Measurements from ENCODE around the gene WAPL. TPM values are rescaled to one million over a fixed set of nuclear protein-coding genes. Genes with fewer than 3 reads are reported as not detected.
"Not testable (repeated sequence)": the region's sequence is repeated elsewhere in the genome, so short reads cannot be mapped to it uniquely, and the experiment has no call there.

Gene WAPL
- total RNA-seq, 2 donors from 2014 or later = 49.2 to 59.9 TPM

DNA sequence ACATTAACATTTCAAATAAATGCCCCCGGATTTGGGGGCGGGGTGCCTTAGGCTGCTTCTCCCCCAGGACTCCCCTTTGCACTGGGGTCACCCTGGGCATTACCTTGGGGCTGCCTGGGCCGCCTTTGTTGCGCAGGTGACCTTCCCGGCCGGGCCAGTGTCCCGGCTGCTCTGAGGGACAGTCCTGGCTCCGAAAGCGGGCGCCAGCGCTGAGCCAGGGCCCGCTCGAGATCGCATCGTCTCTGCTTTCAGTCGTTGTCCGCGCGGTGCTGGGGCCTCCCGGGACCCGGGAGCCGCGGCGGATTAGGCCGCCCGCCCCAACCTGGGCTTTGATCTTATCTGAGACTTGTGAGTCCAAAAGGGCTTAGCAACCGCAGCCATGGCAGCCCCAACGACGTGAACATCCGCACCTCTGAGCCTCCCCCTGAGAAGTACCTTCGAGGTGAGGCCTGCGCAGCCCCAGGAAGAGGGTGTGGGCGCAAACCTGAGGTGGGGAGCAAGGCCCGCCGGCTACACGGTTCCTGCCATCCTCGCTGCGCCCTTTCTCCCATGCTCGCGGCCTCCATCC lies 14.8 kb upstream of the WAPL start:
- H3K4me3 Mint-ChIP-seq = peak overlapping the region; percentile 70
- H3K27me3 Mint-ChIP-seq = no peaks in the 10 kb centered on the region
- H3K27ac Mint-ChIP-seq = peak overlapping the region; percentile 26 to 35

DNA sequence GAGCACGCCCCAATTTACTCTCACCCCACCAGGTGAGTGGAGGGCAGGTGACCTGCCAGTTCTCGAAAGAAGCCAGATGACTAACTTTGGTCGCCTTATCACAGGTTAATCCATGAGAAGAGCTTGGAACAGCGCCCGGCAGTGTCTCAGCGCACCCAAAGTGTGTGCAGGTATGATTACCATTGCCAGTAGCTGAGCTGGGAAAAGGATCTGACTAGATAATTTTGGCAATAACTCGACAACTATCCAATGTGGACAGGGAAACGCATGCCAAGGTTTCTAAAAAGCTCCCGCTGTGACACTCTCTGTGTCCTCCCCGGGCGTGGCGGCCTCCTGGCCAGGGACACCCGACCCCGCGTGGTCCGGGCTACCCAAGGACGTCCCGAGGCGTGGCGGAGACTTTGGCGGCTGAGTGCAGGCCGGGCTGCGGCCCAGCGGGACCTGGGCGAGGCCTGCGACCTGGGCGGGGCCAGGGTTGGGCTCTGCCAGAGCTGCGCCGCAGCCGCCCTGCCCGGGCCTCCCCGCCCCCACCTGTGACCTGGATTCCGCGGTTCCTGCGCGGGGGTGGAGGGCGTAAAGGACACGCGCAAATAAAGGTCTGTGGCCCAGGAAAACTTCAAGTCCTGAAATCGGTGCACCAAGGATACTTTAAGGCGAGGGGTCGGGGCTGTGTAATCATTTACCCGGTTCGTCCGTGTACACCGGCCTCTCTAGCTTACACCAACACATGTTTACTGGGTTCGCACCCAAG lies 13.7 kb upstream of the WAPL start:
- H3K36me3 Mint-ChIP-seq = no peaks in the 10 kb centered on the region
- no peaks in the 10 kb centered on the region for H3K9me3 Mint-ChIP-seq
- DNase-seq (ENCODE audit: low spot score) (peak; percentile 69), ATAC-seq (peak; percentile 79 to 88)
- H3K27ac Mint-ChIP-seq = no peak overlapping the region
- H3K27me3 Mint-ChIP-seq = no peaks in the 10 kb centered on the region
- H3K4me1 Mint-ChIP-seq (ENCODE audit: low read depth in 2 of 2) = peaks cover 12 to 14% of the 10 kb centered on the region in 2 donors
- H3K4me3 Mint-ChIP-seq = peak overlapping the region; percentile 70

More for the DNA sequence above, 14.8 kb upstream of the WAPL start:
- H3K9me3 Mint-ChIP-seq = no peaks in the 10 kb centered on the region
- peak; percentile 62 for DNase-seq (ENCODE audit: low spot score)
- peak; percentile 59 to 61 for ATAC-seq
- H3K36me3 Mint-ChIP-seq = no peaks in the 10 kb centered on the region
- H3K4me1 Mint-ChIP-seq (ENCODE audit: low read depth in 2 of 2) = peaks cover 12 to 14% of the 10 kb centered on the region in 2 donors

GRCh38 chr10:86533328-86533727 lies 11.7 kb upstream of the WAPL start:
- Mint-ChIP-seq H3K27ac (no peak overlapping the region), H3K9me3 (no peaks in the 10 kb centered on the region), H3K27me3 (peaks cover 0 to 3% of the 10 kb centered on the region in 2 donors), H3K4me1 (ENCODE audit: low read depth in 2 of 2) (peaks cover 6 to 8% of the 10 kb centered on the region in 2 donors), H3K4me3 (no peak overlapping the region), H3K36me3 (no peaks in the 10 kb centered on the region)
- no peak for DNase-seq (ENCODE audit: low spot score)
- no peak for ATAC-seq

DNA sequence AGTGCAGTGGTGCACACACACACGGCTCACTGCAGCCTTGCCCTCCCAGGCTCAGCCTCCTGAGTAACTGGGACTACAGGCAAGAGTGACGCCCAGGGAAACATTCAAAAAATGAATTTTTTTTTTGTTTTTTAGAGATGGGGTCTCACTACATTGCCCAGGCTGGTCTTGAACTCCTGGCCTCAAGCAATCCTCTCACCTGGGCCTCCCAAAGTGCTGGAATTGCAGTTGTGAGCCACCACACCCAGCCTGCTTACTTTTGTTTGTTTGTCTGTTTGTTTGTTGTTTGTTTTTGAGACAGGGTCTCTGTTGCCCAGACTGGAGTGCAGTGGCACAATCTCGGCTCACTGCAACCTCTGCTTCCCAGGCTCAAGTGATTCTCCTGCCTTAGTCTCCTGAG lies 7.1 kb upstream of the WAPL start:
- H3K4me3 Mint-ChIP-seq; H3K4me1 Mint-ChIP-seq (ENCODE audit: low read depth in 2 of 2); H3K27me3 Mint-ChIP-seq; DNase-seq (ENCODE audit: low spot score); H3K9me3 Mint-ChIP-seq; ATAC-seq; H3K27ac Mint-ChIP-seq; H3K36me3 Mint-ChIP-seq: not testable (repeated sequence)

GRCh38 chr10:86526606-86527005 lies 5.0 kb upstream of the WAPL start:
- no peaks in the 10 kb centered on the region for H3K9me3 Mint-ChIP-seq
- peaks cover 0 to 3% of the 10 kb centered on the region in 2 donors for H3K27me3 Mint-ChIP-seq
- H3K27ac Mint-ChIP-seq = no peak overlapping the region
- H3K36me3 Mint-ChIP-seq = no peaks in the 10 kb centered on the region
- H3K4me1 Mint-ChIP-seq (ENCODE audit: low read depth in 2 of 2) = peaks cover 10 to 22% of the 10 kb centered on the region in 2 donors
- no peak for DNase-seq (ENCODE audit: low spot score)
- no peak for ATAC-seq
- no peak overlapping the region for H3K4me3 Mint-ChIP-seq

GRCh38 chr10:86525713-86526112 lies 4.1 kb upstream of the WAPL start:
- not testable (repeated sequence) for H3K27me3 Mint-ChIP-seq; H3K27ac Mint-ChIP-seq; DNase-seq (ENCODE audit: low spot score); H3K9me3 Mint-ChIP-seq; H3K36me3 Mint-ChIP-seq; H3K4me3 Mint-ChIP-seq; ATAC-seq
- H3K4me1 Mint-ChIP-seq (ENCODE audit: low read depth in 2 of 2) = peaks cover 12 to 24% of the 10 kb centered on the region in 2 donors

GRCh38 chr10:86524225-86524962 lies 2.8 kb upstream of the WAPL start:
- H3K9me3 Mint-ChIP-seq = no peaks in the 10 kb centered on the region
- no peak overlapping the region for H3K4me3 Mint-ChIP-seq
- H3K4me1 Mint-ChIP-seq (ENCODE audit: low read depth in 2 of 2) = peaks cover 17 to 32% of the 10 kb centered on the region in 2 donors
- H3K36me3 Mint-ChIP-seq = peaks cover 3% of the 10 kb centered on the region
- H3K27me3 Mint-ChIP-seq = no peaks in the 10 kb centered on the region
- ATAC-seq = no peak
- no peak overlapping the region for H3K27ac Mint-ChIP-seq
- DNase-seq (ENCODE audit: low spot score) = no peak

DNA sequence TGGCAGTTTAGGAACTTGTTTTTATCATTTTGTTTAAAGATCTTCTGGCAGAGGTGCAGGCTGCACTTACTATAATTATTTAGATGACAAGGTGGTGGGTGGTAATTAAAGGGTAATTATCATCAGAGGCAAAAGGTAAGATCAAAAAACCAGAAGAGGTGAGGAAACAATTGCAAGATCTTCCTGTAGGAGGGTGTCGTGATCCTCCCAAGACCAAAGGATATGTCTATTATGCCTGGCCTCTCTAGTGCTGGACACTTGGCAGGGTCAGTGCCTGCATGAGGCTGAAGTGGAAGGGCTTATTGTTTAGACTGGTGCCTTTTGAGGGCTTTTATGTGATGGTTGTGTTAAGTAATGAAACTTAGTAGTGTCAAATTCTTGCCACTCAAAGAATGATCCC lies 1.8 kb upstream of the WAPL start:
- peak overlapping the region; percentile 97 for H3K4me3 Mint-ChIP-seq
- no peaks in the 10 kb centered on the region for H3K27me3 Mint-ChIP-seq
- H3K27ac Mint-ChIP-seq = peak overlapping the region in 1 of 2 donors; percentile 88
- no peaks in the 10 kb centered on the region for H3K9me3 Mint-ChIP-seq
- peaks cover 20 to 39% of the 10 kb centered on the region in 2 donors for H3K4me1 Mint-ChIP-seq (ENCODE audit: low read depth in 2 of 2)
- H3K36me3 Mint-ChIP-seq = peaks cover 4% of the 10 kb centered on the region
- no peak for DNase-seq (ENCODE audit: low spot score)
- ATAC-seq = no peak

DNA sequence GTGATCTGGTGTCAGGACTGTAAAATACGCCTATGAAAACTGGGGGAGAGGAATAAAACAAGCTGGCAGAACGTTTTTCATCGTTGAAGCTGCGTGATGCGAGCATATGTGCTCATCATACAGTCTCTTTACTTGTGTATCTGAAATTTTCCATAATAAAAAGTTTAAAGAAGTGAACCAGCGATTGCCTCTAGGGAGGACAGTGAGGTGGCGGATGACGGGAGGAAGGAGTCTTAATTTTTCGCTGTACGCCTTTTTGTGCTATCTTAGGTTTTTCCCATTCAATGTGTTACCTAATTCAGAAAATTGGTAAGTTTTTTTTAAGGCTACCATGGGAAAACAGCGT lies 891 bp upstream of the WAPL start:
- no peak for DNase-seq (ENCODE audit: low spot score)
- no peak for ATAC-seq
- Mint-ChIP-seq H3K4me3 (peak overlapping the region; percentile 97), H3K36me3 (peaks cover 8% of the 10 kb centered on the region), H3K9me3 (no peaks in the 10 kb centered on the region), H3K4me1 (ENCODE audit: low read depth in 2 of 2) (peaks cover 20 to 44% of the 10 kb centered on the region in 2 donors), H3K27me3 (no peaks in the 10 kb centered on the region), H3K27ac (peak overlapping the region; percentile 88)

DNA sequence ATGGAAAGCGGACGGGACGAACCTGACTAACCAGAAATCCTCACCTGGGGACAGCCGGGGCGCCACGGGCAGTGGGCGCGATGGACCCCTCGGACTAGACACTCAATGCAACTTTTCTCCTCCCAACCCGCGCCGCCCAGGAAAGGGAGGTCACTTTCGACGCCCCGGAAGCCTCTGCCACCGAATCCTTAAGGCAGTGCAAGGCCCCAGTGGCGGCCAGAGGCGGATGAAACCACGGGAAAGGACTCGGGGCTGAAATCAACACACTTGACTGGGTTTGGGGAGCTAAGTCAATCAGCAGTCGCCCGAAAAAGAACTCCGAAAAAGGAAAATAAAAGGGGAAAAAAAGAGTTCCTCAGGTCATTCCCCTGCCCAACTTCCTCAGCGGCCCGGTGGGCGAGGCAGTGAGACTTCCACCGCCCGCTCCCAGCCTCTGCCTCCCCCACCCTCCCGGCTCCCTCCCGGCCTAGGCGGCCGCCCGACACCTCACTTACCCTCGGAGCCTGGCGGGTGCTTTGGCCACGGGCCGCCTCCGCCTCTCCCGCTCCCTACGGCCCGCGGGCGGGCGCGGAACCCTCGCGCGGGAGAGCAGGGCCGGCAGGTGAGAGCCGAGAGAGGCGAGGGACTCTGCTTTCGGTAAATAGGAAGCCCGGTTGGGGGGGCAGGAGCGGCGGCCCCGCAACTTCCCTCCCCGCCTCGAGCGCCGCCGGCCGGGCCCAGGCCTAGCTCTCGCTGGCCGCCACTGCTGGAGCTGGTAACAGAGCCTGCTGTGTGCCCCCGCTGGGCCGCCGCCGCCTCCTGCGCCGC lies 518 bp downstream of the WAPL start:
- Mint-ChIP-seq H3K9me3 (no peaks in the 10 kb centered on the region), H3K27me3 (no peaks in the 10 kb centered on the region)
- peak; percentile 2 to 35 for ATAC-seq

GRCh38 chr10:86518781-86519180 lies 2.8 kb downstream of the WAPL start:
- Mint-ChIP-seq H3K36me3 (peaks cover 15% of the 10 kb centered on the region), H3K9me3 (no peaks in the 10 kb centered on the region), H3K27me3 (no peaks in the 10 kb centered on the region), H3K4me1 (ENCODE audit: low read depth in 2 of 2) (peaks cover 34 to 59% of the 10 kb centered on the region in 2 donors), H3K27ac (peak overlapping the region in 1 of 2 donors; percentile 72), H3K4me3 (peak overlapping the region; percentile 98)
- DNase-seq (ENCODE audit: low spot score) (no peak), ATAC-seq (no peak)

More for the DNA sequence above, 518 bp downstream of the WAPL start:
- H3K4me3 Mint-ChIP-seq = peak overlapping the region; percentile 98
- peak; percentile 80 for DNase-seq (ENCODE audit: low spot score)
- peaks cover 27 to 54% of the 10 kb centered on the region in 2 donors for H3K4me1 Mint-ChIP-seq (ENCODE audit: low read depth in 2 of 2)
- peak overlapping the region; percentile 88 to 95 for H3K27ac Mint-ChIP-seq
- H3K36me3 Mint-ChIP-seq = peaks cover 9% of the 10 kb centered on the region

DNA sequence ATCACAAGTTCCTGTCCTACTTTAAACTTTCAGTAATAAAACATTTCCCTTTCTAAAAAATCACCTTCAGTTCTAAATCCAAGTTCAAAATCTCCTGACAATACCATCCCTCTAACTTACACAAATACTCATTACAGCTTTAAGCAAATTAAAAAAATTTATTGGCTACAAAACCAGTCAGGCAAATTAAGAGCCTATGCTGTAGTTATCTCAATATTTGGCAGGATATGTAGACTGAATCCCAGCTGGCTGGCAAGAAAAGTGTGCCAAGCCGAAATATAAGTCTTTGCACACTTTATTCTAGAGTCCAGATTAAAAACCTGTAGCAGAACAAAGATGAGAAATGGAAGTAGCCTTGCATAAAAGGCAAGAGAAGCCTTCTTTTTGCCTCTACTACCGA lies 9.5 kb downstream of the WAPL start:
- H3K4me1 Mint-ChIP-seq (ENCODE audit: low read depth in 2 of 2) = peaks cover 29 to 30% of the 10 kb centered on the region in 2 donors
- H3K27ac Mint-ChIP-seq = peak overlapping the region in 1 of 2 donors; percentile 47
- H3K4me3 Mint-ChIP-seq = no peak overlapping the region

GRCh38 chr10:86511027-86511865 lies 10.3 kb downstream of the WAPL start:
- Mint-ChIP-seq H3K36me3 (peaks cover 6% of the 10 kb centered on the region), H3K9me3 (no peaks in the 10 kb centered on the region), H3K27me3 (no peaks in the 10 kb centered on the region), H3K27ac (no peak overlapping the region), H3K4me1 (ENCODE audit: low read depth in 2 of 2) (peaks cover 24 to 25% of the 10 kb centered on the region in 2 donors), H3K4me3 (no peak overlapping the region)
- ATAC-seq (no peak), DNase-seq (ENCODE audit: low spot score) (no peak)

More for the DNA sequence above, 9.5 kb downstream of the WAPL start:
- ATAC-seq = no peak
- H3K36me3 Mint-ChIP-seq = peaks cover 6% of the 10 kb centered on the region
- H3K27me3 Mint-ChIP-seq = no peaks in the 10 kb centered on the region
- no peaks in the 10 kb centered on the region for H3K9me3 Mint-ChIP-seq
- no peak for DNase-seq (ENCODE audit: low spot score)

All from natural killer cell treated with Interleukin-12 subunit alpha and Interleukin-12 subunit beta and Interleukin-15 and Interleukin-18, amount 100 ng/mL, for 72 hours (primary cell).